Brain (organoid and tissue), 1 donor: Measurements from ENCODE around the gene LYSMD2. TPM values are rescaled to one million over a fixed set of nuclear protein-coding genes. Genes with fewer than 3 reads are reported as not detected.

Experiments
- polyA plus RNA-seq: library from polyadenylated mRNA; stranded (reverse); fragments of 350-450 nt; fragmentation: Illumina TruSeq; extraction: RNeasy Lipid Tissue Mini Kit (QIAGEN cat#74804); gene quantifications from one replicate; pipeline ENCODE4 v1.2.3, GENCODE V29; 2015; ENCODE audit warnings: low read depth, low replicate concordance; ENCODE audit not compliant: insufficient read depth

The LYSMD2 gene
- polyA plus RNA-seq, 1 donor from 2014 or later, result 20.4 TPM

Other genes starting within 250 kb of the LYSMD2 start
- gene DMXL2, start 114.9 kb downstream of the LYSMD2 start, polyA plus RNA-seq, result 10.9 TPM
- gene SCG3, start 56.2 kb downstream of the LYSMD2 start, polyA plus RNA-seq, result 144 TPM
- gene TMOD2, start 13.9 kb upstream of the LYSMD2 start, polyA plus RNA-seq, result 14.9 TPM
- 11.0 TPM for gene TMOD3, start 92.0 kb upstream of the LYSMD2 start, polyA plus RNA-seq
- gene LEO1, start 234.1 kb upstream of the LYSMD2 start, polyA plus RNA-seq, result 8.7 TPM